Spleen (tissue), 7 donors: ENCODE measurements around the gene ERBIN.
"Not testable (repeated sequence)": the region's sequence is repeated elsewhere in the genome, so short reads cannot be mapped to it uniquely, and the experiment has no call there.

Source experiments
- POLR2A ChIP-seq, 3 donors: fragments of 450-650 bp; IDR thresholded peaks; one replicate each; pipeline ENCODE4 v1.5.1; 2017; ENCODE audit warnings: antibody characterized with exemption in 3 of 3, mild to moderate bottlenecking in 1 of 3
- TF ChIP-seq, protein P1 (sequence below), 11 experiments: fragments of 200-600 bp in 7 of 11; fragments of 450-650 bp in 4 of 11; sonication (generic) in 4 of 11; IDR thresholded peaks in 8 of 11; conservative IDR thresholded peaks in 3 of 11; 1 replicate in 7 of 11; 2 replicates in 4 of 11; pipeline versions ENCODE4 v1.4.0 to v1.8.0; 2016 to 2021; ENCODE audit warnings: antibody characterized with exemption in 11 of 11, inconsistent platforms in 4 of 11, mild to moderate bottlenecking in 1 of 11
- donor health status: DM: no; HTN: no; CAD: no; lungs with moderate emphysema.
- donor health status: DM: no; HTN: no; CAD: no.
- donor health status: DM: no; HTN: no; CAD: no.

DNA sequence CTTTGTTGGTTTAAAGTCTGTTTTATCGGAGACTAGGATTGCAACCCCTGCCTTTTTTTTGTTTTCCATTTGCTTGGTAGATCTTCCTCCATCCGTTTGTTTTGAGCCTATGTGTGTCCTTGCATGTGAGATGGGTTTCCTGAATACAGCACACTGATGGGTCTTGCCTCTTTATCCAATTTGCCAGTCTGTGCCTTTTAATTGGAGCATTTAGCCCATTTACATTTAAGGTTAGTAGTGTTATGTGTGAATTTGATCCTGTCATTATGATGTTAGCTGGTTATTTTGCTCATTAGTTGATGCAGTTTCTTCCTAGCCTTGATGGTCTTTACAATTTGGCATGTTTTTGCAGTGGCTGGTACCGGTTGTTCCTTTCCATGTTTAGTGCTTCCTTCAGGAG, 134.9 kb downstream of the ERBIN start:
- TF ChIP-seq, protein P1, sequence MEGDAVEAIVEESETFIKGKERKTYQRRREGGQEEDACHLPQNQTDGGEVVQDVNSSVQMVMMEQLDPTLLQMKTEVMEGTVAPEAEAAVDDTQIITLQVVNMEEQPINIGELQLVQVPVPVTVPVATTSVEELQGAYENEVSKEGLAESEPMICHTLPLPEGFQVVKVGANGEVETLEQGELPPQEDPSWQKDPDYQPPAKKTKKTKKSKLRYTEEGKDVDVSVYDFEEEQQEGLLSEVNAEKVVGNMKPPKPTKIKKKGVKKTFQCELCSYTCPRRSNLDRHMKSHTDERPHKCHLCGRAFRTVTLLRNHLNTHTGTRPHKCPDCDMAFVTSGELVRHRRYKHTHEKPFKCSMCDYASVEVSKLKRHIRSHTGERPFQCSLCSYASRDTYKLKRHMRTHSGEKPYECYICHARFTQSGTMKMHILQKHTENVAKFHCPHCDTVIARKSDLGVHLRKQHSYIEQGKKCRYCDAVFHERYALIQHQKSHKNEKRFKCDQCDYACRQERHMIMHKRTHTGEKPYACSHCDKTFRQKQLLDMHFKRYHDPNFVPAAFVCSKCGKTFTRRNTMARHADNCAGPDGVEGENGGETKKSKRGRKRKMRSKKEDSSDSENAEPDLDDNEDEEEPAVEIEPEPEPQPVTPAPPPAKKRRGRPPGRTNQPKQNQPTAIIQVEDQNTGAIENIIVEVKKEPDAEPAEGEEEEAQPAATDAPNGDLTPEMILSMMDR (IDR thresholded peaks at IDR 0.05 in 8 of 11, conservative IDR thresholded peaks at IDR 0.05 in 3 of 11), result not testable (repeated sequence)
- TF ChIP-seq POLR2A (IDR thresholded peaks at IDR 0.05), result not testable (repeated sequence)
